Measurements from ENCODE around the gene AGMO. TPM values are rescaled to one million over a fixed set of nuclear protein-coding genes. Genes with fewer than 3 reads are reported as not detected.

AGMO gene
- polyA plus RNA-seq, 1 experiment: not detected

GRCh38 chr7:15604166-15604565 lies 42.4 kb upstream of the AGMO start:
- POLR2A ChIA-PET: no interaction called here
- CTCF ChIA-PET: no interaction called here
- Histone ChIP-seq H3K27me3 (ENCODE audit: control insufficient read depth, insufficient read depth, low read length) (no peaks in the 10 kb centered on the region), H3K36me3 (ENCODE audit: control insufficient read depth, insufficient read depth, low read length) (no peaks in the 10 kb centered on the region), H3K4me3 (ENCODE audit: low read depth, low read length) (no peak overlapping the region)
- TF ChIP-seq CTCF (IDR thresholded peaks at IDR 0.05; ENCODE audit: insufficient read depth, low read depth, low read length): no peak
- no peak for DNase-seq (ENCODE audit: low read depth)

- no peaks in the 10 kb centered on the region for H3K27me3 ChIP-seq (ENCODE audit: control insufficient read depth, insufficient read depth, low read length)
- POLR2A ChIA-PET: no interaction called here
- CTCF ChIA-PET: no interaction called here
- TF ChIP-seq CTCF (IDR thresholded peaks at IDR 0.05; ENCODE audit: insufficient read depth, low read depth, low read length): no peak
- no peak overlapping the region for H3K4me3 ChIP-seq (ENCODE audit: low read depth, low read length)
- DNase-seq (ENCODE audit: low read depth): no peak
- no peaks in the 10 kb centered on the region for H3K36me3 ChIP-seq (ENCODE audit: control insufficient read depth, insufficient read depth, low read length)
Measured at GRCh38 chr7:15603124-15603523, 41.3 kb upstream of the AGMO start.

- no peak for DNase-seq (ENCODE audit: low read depth)
- Histone ChIP-seq H3K4me3 (ENCODE audit: low read depth, low read length) (no peak overlapping the region), H3K27me3 (ENCODE audit: control insufficient read depth, insufficient read depth, low read length) (no peaks in the 10 kb centered on the region), H3K36me3 (ENCODE audit: control insufficient read depth, insufficient read depth, low read length) (no peaks in the 10 kb centered on the region)
- ChIA-PET POLR2A (no interaction called here), CTCF (no interaction called here)
- no peak for TF ChIP-seq CTCF (IDR thresholded peaks at IDR 0.05; ENCODE audit: insufficient read depth, low read depth, low read length)
Measured at GRCh38 chr7:15602236-15602635, 40.4 kb upstream of the AGMO start.

GRCh38 chr7:15601175-15601574 lies 39.4 kb upstream of the AGMO start:
- CTCF ChIA-PET: interaction anchor here (0.7 kb wide), 1 partner anchor 374 kb away, joined by 3 read pairs; no protein-coding TSS in a partner anchor
- TF ChIP-seq CTCF (IDR thresholded peaks at IDR 0.05; ENCODE audit: insufficient read depth, low read depth, low read length): no peak
- no peaks in the 10 kb centered on the region for H3K36me3 ChIP-seq (ENCODE audit: control insufficient read depth, insufficient read depth, low read length)
- DNase-seq (ENCODE audit: low read depth): no peak
- POLR2A ChIA-PET: no interaction called here
- no peak overlapping the region for H3K4me3 ChIP-seq (ENCODE audit: low read depth, low read length)
- no peaks in the 10 kb centered on the region for H3K27me3 ChIP-seq (ENCODE audit: control insufficient read depth, insufficient read depth, low read length)

GRCh38 chr7:15600298-15600697 lies 38.5 kb upstream of the AGMO start:
- POLR2A ChIA-PET: no interaction called here
- H3K4me3 ChIP-seq (ENCODE audit: low read depth, low read length): no peak overlapping the region
- H3K36me3 ChIP-seq (ENCODE audit: control insufficient read depth, insufficient read depth, low read length): no peaks in the 10 kb centered on the region
- CTCF ChIA-PET: interaction anchor here (0.6 kb wide), 1 partner anchor 239 kb away, joined by 4 read pairs; no protein-coding TSS in a partner anchor
- DNase-seq (ENCODE audit: low read depth): no peak
- no peak for TF ChIP-seq CTCF (IDR thresholded peaks at IDR 0.05; ENCODE audit: insufficient read depth, low read depth, low read length)
- H3K27me3 ChIP-seq (ENCODE audit: control insufficient read depth, insufficient read depth, low read length): no peaks in the 10 kb centered on the region
